Hematopoietic multipotent progenitor cell treated with erythropoietin and hydrocortisone succinate and interleukin-3 and kit ligand, for 17 days (in vitro differentiated cells): ENCODE data around the gene CDIP1.
A peak's percentile ranks its signal among the peaks of the same experiment; 100 is the strongest.
"Not testable (repeated sequence)": the region's sequence is repeated elsewhere in the genome, so short reads cannot be mapped to it uniquely, and the experiment has no call there.

Source experiments
- DNase-seq: peaks from one replicate; pipeline ENCODE4 v3.0.0-alpha.2; 2015; ENCODE audit warnings: low spot score

CDIP1 gene

DNA sequence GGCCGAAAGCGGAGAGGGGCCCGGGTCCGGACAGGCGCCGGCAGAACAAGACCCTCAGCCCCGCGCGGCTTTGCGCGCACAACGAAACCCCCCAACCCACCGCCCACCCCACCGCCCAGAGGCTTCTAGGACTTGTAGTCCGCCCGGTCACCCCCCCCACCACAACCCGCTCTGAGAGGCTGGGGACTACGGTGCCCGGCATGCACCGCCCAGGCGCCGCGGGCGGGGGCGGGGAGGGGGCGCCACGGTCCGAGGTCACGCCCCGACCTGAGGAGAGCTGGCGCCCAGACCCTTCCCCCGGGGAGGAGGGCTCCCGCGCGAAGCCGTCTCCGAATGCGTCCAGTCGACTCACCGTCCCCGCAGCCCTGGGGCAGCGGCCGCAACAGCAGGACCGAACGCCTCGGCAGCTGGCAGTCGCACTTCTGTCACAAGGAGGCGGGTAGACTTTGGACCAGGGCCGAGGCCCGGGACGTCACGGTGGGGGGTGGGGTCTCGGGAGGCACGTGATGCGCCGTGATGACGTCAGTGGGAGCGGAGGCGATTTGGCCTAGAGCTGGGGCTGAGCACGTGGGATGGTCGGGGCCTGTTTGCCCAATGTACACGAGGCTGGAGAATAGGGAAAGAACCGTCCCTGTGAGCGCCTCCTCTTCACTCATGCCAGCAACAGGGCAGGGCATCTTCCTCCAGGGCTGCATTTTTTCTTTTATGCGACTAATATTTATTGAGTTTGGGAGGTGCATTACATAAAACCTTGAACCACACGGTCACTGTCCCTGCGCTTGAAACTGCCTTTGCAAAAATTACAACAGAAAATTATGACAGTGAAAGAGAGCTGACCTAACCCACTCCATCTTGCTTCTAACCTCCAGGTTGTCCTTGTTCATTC is at the start of gene CDIP1:
CDIP1 (minus strand) TSS at position 424 of the 886 bp plus-strand sequence. CDS start 24,643 bp downstream, outside the sequence.
- DNase-seq: peak; percentile 74

DNA sequence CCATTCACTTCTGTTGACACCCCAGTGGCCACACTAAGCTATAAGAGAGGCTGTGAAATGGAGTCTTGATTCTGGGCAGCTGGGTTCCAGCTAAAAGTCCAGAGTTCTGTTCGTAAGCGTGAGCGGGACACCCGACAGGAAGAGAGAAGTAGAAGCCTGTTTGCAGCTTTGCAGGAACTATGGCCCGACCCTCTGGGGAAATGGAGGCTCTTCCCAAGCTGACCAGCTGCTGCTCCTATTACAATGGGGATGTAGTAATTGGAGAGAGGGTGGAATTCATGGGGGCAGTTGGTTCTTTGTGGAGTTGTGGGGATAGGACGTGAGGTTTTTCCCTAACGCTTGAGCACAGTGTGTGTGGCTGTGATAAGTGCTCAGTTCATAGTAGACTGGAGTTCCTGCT is 47.7 kb upstream of the CDIP1 start:
- DNase-seq: no peak

DNA sequence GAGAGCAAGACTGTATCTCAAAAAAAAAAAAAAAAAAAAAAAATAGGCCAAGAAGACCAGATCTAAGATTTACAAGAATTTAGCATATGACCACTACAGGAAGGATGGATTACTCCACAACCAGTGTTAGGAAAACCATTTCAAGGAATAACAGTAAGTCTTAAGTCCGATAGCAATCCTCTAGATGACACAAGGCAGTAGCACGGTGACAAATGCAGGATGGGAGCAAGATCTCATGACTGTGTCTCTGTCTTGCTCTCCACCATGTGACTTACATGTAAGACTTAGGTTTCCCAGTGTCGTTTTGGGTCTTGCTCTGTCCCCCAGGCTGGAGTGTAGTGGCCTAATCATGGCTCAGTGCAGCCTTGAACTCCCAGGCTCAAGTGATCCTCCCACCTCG is 45.3 kb upstream of the CDIP1 start:
- no peak for DNase-seq

DNA sequence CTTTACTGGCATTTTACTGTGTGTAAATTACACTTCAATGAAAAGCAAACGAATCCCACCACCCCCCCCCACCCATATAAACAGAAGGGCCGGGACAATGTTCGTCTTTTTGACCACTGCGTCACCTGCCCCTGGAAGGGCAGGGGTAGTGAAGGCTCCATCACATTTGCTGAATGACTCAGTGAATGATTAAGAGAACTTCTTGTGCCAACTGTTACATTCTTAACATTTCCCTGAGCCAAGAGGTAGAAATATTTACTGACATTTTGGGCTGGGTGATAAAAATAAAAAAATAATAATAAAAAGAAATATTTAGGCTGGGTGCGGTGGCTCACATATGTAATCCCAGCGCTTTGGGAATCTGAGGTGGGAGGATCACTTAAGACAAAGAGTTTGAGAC is 41.7 kb upstream of the CDIP1 start:
- no peak for DNase-seq

DNA sequence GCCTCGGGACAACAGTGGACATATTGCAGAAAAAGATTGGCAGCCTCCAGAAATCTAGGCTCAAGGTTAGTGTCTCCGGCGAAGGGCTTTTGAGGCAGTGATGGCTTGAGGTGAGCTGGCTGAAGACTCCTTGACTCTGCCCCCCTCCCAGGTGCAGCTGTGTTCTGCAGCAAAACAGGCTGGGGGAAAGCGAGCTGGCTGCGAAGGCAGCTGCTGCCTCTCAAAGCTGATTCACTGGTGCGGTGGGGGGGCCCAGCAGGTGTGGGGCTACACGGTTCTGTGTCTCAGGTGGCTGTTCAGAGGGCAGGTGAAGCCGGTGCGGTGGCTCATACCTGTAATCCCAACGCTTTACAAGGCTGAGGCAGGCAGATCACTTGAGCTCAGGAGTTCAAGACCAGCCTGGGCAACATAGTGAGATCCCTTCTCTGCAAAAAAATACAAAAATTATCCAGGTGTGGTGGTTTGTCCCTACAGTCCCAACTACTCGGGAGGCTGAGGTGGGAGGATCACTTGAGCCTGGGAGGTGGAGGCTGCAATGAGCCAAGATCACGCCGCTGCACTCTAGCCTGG is 40.5 kb upstream of the CDIP1 start:
- no peak for DNase-seq

DNA sequence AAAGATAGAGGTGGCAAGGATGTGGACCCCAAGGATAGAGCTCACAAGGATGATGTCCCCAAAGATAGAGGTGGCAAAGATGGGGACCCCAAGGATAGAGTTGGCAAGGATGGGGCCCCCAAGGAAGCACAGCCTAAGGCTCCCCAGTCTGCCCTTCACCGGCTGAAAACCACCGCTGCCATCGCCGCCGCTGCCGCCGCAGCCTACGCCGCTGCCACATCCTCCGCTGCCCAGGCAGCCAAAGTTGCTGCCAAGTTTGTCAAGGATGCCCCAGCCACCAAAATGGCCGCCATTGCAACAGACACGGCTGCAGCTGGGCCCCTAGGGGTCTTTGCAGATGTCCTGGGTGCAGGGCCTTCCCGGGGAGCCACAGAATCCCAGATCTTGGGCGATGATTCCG is 37.4 kb upstream of the CDIP1 start:
- DNase-seq: no peak

DNA sequence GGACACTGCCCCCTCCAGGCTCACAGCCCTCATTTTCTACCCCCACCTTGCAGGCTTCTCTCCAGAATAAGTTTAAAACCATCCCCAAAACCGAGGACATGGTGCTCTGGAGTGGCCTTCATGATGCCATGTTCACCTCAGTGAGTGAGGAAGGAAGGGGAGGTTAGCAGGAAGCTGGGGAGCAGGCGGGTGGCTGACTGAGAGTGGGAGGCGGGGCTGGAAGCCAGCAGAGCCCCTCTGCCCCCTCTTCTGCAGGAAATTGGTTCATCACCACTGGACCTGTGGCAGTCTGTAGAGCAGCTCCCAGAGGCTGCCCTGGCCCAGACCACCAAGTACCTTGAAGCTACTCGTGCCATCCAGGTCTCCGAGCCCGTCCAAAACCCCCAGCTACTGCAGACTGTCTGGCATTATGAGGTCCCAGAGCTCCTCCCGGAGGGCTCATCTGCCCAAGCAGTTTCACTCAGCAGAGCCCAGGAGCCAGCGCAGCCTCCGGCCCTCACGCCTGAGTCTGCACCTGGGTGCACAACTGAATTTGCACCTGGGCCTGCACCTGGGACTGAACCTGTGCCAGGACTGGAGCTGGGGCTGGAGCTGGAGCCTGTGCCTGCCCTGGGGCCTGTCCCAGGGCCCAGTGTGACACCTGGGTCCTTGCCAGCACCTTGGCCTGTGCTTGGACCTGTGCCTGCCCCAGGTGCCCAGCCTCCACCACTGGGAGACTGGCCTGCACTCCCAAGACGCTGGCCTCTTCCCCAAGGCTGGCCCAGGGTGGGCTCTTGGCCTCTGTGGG is 36.5 kb upstream of the CDIP1 start:
- no peak for DNase-seq

DNA sequence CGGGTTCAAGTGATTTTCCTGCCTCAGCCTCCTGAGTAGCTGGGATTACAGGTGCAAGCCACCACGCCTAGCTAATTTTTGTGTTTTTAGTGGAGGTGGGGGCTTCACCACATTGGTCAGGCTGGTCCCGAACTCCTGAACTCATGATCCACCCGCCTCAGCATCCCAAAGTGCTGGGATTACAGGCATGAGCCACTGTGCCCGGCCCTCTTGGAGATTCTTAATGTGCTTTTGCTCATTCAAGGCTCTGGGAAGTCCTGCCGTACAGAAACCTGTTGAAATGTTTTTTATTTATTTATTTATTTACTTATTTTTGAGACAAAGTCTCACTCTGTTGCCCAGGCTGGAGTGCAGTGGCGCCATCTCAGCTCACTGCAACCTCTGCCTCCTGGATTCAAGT is 35.4 kb upstream of the CDIP1 start:
- DNase-seq: not testable (repeated sequence)

DNA sequence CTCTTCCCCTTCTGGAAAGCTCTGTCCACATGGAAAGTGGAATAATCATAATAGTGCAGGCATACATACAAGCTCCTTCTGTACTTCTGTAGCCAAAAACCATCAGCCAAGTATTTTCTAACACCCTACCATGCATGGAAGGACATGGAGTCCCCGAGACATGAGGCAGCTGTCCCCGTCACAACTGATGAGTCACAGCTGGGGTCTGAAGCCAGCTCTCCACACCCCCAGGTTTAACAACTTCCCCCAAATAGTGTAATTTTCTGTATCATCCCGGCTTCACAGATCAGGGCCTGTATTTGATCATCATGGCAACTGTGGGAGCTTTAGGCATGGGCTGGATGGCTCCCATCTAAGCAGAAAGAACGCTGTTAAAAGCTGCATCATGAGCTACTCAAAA is 34.1 kb upstream of the CDIP1 start:
- DNase-seq: no peak

DNA sequence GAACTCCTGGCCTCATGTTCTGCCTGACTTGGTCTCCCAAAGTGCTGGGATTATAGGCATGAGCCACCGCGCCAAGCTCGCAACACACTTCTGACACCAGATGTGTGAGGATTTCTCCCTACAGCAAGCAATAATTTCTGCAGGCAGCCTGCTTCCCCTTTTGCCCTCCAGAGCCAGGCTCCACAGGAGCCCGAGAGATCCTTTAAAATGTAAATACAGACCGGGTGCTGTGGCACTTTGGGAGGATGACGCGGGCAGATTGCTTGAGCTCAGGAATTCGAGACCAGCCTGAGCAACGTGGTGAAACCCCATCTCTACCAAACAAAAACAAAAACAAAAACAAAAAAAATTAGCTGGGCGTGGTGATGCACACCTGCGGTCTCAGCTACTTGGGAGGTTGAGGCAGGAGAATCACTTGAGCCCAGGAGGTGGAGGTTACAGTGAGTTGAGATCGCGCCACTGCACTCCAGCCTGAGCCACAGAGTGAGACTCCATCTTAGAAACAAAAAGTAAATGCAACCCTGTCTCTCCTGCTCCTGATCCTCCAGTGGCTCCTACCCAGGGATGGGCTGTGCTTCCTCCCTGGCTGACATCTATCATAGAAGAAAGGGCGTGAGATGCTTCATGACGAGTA is 32.2 kb upstream of the CDIP1 start:
- no peak for DNase-seq

DNA sequence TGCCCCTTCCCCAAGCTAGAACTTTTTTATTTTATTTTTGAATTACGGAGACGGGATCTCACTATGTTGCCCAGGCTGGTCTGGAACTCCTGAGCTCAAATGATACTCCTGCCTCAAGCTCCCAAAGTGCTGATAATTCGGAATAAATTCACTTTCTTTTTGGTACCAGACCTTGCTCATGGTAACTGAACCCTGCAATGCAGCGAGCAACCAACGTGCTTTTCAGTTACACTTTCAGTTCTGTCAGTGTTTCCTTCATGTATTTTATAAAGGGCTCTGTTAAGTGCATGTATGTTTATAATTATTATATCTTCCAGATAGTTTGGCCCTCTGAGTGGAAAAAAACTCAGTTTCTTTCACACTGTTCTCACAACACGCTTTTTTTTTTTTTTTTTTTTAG is 31.5 kb upstream of the CDIP1 start:
- no peak for DNase-seq

DNA sequence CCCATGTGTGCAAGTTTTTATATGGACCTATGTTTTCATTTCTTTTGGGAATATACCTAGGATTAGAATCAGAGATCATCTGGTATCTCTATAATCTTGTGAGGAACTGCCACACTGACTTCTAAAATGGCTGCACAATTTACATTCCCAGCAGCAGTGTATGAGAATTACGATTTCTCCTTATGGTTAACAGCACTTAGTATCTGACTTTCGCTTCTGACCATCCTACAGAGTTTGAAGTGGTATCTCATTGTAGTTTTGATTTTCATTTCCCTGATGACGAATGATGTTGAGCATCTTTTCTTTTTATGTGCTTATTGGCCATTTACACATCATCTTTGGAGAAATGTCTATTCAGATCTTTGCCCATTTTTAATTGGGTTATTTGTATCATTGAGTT is 27.6 kb upstream of the CDIP1 start:
- no peak for DNase-seq

DNA sequence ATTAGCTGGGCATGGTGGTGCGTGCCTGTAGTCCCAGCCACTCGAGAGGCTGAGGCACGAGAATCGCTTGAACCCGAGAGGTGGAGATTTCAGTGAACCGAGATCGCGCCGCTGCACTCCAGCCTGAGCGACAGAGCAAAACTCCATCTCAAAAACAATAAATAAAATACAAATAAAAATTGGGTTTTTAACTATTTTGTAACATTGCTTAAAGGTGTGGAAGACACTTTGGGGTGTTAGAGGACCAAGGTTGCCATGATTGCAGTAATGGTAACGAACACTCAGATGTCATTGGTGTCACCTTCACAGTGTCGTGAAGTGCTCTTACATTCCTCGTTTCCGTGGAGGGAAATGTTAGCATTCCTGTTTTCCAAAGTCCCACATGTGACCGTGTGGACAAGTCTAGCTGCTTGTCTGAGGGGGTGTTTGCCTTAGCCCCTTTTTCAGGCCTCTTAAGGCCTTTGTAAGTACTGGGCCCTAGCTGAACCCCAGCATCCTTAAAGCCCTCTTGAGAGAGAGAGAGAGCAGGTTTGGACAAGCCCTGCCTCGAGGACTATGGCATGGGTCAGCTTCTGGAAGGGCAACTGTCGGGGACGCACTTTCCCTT is 26.2 kb upstream of the CDIP1 start:
- DNase-seq: no peak

DNA sequence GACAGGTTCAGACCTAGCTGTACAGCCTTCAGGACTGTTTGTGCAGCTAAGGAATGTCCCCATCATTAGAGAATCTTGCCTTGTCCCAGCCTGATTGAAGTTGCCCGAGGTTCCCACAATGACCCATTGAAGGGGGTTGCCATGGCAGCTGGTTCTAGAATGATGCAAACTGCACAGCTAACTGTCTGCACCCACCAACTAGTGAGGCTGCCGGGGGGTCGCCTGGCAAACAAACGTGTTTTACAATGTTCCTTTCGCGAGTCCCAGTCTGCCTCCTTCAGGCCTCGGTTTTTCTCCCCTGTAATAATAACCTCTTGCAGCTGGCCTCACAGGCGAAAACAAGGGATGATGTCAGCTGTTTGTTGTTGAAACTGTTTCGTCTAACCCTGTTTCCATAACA is 23.0 kb upstream of the CDIP1 start:
- no peak for DNase-seq

DNA sequence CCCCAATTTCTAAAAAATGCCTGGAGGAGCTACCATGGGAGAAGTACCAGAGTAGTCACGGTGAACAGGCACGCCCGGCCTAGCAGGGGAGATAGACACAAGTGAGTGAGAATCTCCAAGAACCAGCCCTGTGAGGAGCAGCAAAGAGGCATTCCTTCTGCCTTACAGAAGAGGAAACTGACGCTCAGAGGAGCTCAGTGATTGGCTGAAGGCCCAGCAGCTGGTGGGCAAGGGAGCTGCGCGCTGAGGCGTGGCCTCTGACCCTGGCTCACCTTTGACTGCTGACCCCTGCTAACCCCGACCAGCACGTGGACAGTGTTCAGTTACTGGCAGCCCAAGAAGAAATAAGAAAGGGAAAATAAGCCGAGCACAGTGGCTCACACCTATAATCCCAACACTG is 19.4 kb upstream of the CDIP1 start:
- DNase-seq: no peak

DNA sequence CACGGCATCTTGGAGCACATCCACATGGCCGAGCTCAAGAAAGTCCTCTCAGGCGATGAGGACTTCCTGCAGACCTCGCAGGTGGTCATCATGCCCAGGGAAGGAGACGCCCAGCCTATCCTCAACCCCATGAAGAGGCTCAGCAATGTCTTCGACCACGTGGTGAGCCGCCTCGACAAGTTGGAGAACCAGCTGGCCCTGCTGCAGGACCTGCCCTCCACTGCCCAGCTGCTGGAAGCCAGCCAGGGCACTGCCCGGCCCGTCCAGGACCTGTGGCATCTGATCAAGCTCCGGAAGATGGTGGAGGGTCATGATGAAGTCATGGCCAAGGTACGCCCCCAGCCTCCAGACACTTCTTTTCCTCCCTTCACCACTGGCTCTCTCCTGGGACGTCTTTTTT is 18.0 kb upstream of the CDIP1 start:
- no peak for DNase-seq

DNA sequence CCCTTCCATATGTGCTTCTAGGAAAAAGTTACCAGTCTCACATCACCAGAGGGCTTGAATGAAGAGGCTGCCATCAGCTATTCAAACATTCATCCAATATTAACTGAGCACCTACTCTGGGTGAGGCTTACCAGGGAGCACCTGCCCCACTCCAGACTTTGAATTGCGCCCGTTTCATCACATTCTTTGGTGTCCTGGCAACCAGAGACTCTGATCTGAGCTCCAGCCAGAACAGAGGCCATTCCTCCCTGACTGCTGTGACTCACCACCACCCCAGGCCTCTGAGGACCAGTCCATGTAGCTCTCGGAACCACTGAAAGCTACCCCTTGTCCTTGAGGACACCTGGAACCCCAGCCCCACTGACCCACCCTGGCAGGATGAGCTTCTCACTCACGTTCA is 17.5 kb upstream of the CDIP1 start, which contains the start of gene C16orf96:
C16orf96 (plus strand) TSS at position 229 of the 400 bp plus-strand sequence; CDS start at position 379, 150 bp downstream.
- no peak for DNase-seq

DNA sequence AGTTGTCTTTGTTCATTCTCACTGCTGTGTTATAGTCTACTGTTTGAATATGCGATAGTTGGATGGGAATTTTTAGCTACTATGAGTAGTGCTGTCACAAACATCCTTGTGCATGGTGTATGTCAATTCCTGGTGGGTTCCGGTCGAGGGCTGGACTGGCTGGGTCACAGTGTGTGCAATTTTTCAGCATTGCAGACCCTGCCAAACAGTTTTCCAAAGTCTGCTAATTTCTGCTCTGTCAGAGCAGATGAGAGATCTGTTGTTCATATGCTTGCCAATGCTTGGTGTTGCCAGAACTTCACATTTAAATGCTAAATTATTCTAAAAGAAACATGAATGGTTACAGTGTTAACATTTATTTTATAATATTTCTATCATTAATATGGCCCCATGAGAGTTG is 14.0 kb upstream of the CDIP1 start:
- DNase-seq: no peak

DNA sequence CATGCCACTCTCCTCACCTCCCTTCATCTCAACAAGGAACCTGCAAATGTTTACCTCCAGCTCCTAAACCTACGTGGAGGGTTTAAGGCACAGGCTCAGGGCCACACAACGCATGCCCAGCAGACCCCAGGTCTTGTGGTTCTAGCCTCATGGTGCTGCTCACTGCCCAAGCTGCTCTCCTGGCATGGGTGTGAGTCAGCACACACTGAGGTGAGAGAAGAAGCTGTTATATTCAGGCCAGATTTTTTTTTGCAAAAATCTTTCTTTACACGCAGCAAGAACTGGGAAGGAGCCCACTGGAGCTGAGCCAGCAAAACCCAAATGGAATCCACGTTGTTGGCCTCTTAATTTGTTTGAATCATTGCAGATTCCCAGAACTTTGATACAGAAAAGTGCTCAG is 12.0 kb upstream of the CDIP1 start:
- DNase-seq: no peak

DNA sequence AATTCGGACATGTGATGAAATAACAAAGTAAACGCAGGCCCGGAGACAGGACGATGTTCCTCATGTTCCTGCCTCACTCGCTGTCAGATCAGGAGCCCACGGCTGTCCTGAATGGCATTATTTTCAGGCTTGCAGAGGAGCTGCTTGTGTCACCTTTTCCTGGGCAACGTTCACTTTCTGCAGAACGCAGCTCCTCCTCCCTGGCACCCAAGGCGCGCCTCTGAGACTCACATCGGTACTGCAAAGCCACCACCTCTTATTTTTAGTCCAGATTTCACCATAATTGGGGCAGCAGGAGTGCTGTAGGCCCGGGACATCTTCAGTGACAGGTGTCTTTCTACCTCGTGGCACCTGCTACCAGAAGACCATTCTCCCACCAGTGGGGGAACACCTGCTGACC is 9.6 kb upstream of the CDIP1 start:
- DNase-seq: no peak

DNA sequence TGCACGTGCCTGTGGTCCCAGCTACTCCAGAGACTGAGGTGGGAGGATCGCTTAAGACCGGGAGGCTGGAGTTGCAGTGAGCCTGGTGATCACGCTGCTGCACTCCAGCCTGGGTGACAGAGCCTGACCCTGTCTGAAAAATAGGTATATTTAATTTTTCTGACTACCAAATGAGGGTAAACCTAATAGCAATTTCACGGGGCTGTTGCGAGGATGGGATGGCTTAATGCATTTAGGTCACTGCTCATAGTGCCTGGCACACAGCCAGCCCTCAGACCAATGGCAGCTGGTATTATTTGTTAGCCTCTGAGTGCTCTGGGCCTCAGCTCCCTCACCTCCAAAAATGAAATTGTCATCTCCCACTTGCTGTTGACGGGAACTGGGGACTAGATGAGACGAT is 5.9 kb upstream of the CDIP1 start:
- DNase-seq: no peak

DNA sequence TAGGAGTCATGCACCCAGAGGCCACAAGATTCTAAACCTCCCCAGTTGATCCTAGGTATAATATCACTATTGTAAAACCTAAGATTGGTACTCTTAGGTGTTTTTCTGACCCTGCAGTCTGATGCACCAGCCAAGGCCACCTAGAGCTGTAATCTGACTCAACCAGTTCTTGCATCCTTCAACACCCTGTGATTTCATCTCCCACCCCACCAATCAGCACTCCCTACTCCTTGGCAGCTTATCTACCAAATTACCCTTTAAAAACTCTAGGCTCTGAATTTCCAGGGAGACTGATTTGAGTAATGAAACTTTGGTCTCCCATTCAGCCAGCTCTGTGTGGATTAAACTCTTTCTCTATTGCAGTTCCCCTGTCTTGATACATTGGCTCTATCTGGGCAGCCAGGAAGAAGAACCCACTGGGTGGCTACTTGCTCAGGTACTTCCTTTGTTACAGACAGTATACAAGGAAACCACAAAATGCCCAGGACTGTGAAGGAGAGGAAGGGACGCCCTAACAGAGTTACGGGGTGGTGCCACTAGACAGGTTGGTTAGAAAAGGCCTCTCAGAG is 1.2 kb upstream of the CDIP1 start:
- no peak for DNase-seq
